GM12801 (cell line): ENCODE measurements around the gene GPC6.

Experiments used
- TF ChIP-seq, protein P1 (sequence below): IDR thresholded peaks from one replicate; pipeline ENCODE4 v1.5.1; 2011; ENCODE audit warnings: control low read depth; ENCODE audit not compliant: insufficient read length; ENCODE audit errors: extremely low read depth

GPC6 gene

DNA sequence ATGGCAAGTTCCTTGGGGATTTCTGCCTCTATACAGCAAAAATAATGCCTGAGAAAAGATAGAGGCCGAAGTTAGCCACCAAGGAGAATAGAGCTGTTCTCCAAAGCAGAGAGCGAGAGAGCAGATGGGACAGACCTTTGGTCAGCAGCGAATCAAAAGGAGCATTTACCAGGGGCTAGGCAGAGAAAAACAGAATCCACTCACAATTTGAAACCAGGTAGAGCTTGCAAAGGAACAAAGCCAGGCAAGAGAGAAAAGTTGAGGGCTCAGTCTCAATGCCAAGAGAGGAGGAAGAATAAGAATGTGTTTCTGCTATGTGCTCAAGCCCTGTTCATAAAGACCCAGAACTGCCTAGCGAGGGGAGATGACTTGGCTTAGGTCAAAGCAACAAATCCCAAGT, 1140.1 kb downstream of the GPC6 start:
- TF ChIP-seq, protein P1, sequence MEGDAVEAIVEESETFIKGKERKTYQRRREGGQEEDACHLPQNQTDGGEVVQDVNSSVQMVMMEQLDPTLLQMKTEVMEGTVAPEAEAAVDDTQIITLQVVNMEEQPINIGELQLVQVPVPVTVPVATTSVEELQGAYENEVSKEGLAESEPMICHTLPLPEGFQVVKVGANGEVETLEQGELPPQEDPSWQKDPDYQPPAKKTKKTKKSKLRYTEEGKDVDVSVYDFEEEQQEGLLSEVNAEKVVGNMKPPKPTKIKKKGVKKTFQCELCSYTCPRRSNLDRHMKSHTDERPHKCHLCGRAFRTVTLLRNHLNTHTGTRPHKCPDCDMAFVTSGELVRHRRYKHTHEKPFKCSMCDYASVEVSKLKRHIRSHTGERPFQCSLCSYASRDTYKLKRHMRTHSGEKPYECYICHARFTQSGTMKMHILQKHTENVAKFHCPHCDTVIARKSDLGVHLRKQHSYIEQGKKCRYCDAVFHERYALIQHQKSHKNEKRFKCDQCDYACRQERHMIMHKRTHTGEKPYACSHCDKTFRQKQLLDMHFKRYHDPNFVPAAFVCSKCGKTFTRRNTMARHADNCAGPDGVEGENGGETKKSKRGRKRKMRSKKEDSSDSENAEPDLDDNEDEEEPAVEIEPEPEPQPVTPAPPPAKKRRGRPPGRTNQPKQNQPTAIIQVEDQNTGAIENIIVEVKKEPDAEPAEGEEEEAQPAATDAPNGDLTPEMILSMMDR: no peak

- TF ChIP-seq, protein P1: no peak
Observed at GRCh38 chr13:94369972-94370436, 1143.4 kb downstream of the GPC6 start.

- TF ChIP-seq, protein P1: no peak
Observed at GRCh38 chr13:94371855-94372254, 1145.2 kb downstream of the GPC6 start.

DNA sequence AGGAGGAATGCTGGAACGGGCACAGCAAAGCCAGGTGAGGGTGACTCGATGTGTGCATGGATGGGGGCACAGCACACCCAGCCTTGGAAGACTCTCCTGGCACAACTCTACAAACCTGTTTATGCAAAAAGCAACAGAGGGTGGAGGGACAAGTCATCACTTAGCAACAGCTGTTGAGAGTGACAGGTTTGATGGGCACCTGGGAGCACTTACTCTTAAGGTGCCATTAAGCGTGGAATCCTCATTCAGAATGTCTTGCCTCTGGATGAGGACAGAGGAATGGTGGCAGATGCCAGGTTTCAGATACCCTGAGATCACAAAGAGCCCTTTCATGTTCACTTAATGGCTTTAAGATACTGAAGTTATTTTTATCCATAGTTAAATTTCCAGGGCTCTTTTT, 1155.9 kb downstream of the GPC6 start:
- TF ChIP-seq, protein P1: no peak

DNA sequence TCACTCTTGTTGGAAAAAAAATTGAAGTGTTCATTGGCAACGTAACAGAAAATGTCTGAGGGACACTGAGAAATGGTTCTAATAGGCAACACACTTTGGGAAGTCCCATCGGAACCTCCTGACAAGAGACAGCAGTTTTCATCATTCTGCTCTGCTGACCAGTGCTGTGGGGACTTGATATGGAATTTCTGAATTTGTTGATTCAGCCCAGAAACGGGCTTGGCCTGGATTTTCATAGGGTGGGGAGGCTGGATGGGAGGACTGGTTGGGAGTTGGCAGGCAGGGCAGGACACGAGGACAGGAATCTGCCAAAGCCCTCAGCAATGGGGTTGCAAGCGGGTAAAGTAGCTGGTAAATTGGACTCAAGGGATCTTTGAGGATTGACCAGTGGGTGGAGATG, 1156.4 kb downstream of the GPC6 start:
- TF ChIP-seq, protein P1: no peak

GRCh38 chr13:94384231-94384905, 1157.8 kb downstream of the GPC6 start:
- TF ChIP-seq, protein P1: no peak

GRCh38 chr13:94387047-94387446, 1160.4 kb downstream of the GPC6 start:
- TF ChIP-seq, protein P1: no peak
